PC-3 (cell line): ENCODE measurements around the gene PRKCE. TPM values are rescaled to one million over a fixed set of nuclear protein-coding genes. Genes with fewer than 3 reads are reported as not detected.
A peak's percentile ranks its signal among the peaks of the same experiment; 100 is the strongest.

ENCODE experiments used
- ATAC-seq: fragments of 200-7000 bp; cut with Tn5 transposase; 2 replicates; pipeline ENCODE4 v1.9.1; 2020; ENCODE audit warnings: mild to moderate bottlenecking, moderate library complexity
- BruUV-seq: library from RNA; stranded (reverse); fragments of 400-500 nt; replicated peaks from 2 replicates; lab custom pipeline; 2021; lab: Mats Ljungman, UMichigan
- CTCF ChIA-PET: fragments of 300-600 bp; sonication (Branson Sonifier 250); formaldehyde crosslinking; loops from one replicate; lab custom pipeline; 2022; ENCODE audit warnings: antibody characterized with exemption; lab: Charles Lee
- POLR2A ChIA-PET: fragments of 300-600 bp; sonication (Branson Sonifier 250); formaldehyde crosslinking; loops from one replicate; lab custom pipeline; 2022; ENCODE audit warnings: antibody characterized with exemption; ENCODE audit not compliant: unreplicated experiment; lab: Charles Lee
- DNase-seq: peaks from one replicate; pipeline ENCODE4 v3.0.0-alpha.2; 2015
- H2AFZ ChIP-seq: fragments of 300-600 bp; sonication (generic); 2 replicates; pipeline ENCODE4 v1.6.0; 2016; ENCODE audit warnings: antibody characterized with exemption, low read length
- H3F3A ChIP-seq: fragments of 300-600 bp; sonication (generic); one replicate; pipeline ENCODE4 v1.6.0; 2017; ENCODE audit warnings: antibody characterized with exemption, low read length, control low read depth, mild to moderate bottlenecking; ENCODE audit not compliant: unreplicated experiment
- H3K27ac ChIP-seq: fragments of 300-600 bp; sonication (generic); 2 replicates; pipeline ENCODE4 v1.5.1; 2016; ENCODE audit warnings: mild to moderate bottlenecking, low read length
- H3K27me3 ChIP-seq: fragments of 300-600 bp; sonication (generic); 2 replicates; pipeline ENCODE4 v1.6.1; 2016; ENCODE audit warnings: low read length, mixed read lengths
- H3K36me3 ChIP-seq: fragments of 300-600 bp; sonication (generic); 2 replicates; pipeline ENCODE4 v1.6.1; 2016; ENCODE audit warnings: low read depth, mixed run types, low read length, mixed read lengths
- H3K4me1 ChIP-seq: fragments of 300-600 bp; sonication (generic); 2 replicates; pipeline ENCODE4 v1.5.1; 2016; ENCODE audit warnings: low read length; ENCODE audit not compliant: insufficient read depth
- H3K4me2 ChIP-seq: fragments of 300-600 bp; sonication (generic); 2 replicates; pipeline ENCODE4 v1.6.0; 2016; ENCODE audit warnings: low read length
- H3K4me3 ChIP-seq: fragments of 300-600 bp; sonication (generic); 2 replicates; pipeline ENCODE4 v1.5.1; 2016; ENCODE audit warnings: mild to moderate bottlenecking, low read length, mixed read lengths
- H3K79me2 ChIP-seq: fragments of 300-600 bp; sonication (generic); 2 replicates; pipeline ENCODE4 v1.6.1; 2017; ENCODE audit warnings: low read length, mixed read lengths
- H3K9ac ChIP-seq: fragments of 300-600 bp; sonication (generic); 2 replicates; pipeline ENCODE4 v1.6.0; 2016; ENCODE audit warnings: mild to moderate bottlenecking, low read length
- H3K9me2 ChIP-seq: fragments of 300-600 bp; sonication (generic); replicated peaks from 2 replicates; pipeline ENCODE4 v1.6.1; 2016; ENCODE audit warnings: mixed run types, low read length, mixed read lengths
- H3K9me3 ChIP-seq: fragments of 300-600 bp; sonication (generic); 2 replicates; pipeline ENCODE4 v1.6.1; 2016; ENCODE audit warnings: low read length, mixed read lengths
- H4K20me1 ChIP-seq: fragments of 300-600 bp; sonication (generic); 2 replicates; pipeline ENCODE4 v1.6.1; 2016; ENCODE audit warnings: low read length, mixed read lengths
- EZH2 ChIP-seq: fragments of 300-600 bp; sonication (generic); IDR thresholded peaks from one replicate; pipeline ENCODE4 v1.6.1; 2017; ENCODE audit warnings: antibody characterized with exemption, mild to moderate bottlenecking, low read length; ENCODE audit not compliant: unreplicated experiment
- EZH2phosphoT487 ChIP-seq: fragments of 300-600 bp; sonication (generic); IDR thresholded peaks from 2 replicates; pipeline ENCODE4 v1.6.1; 2018; ENCODE audit warnings: mild to moderate bottlenecking, antibody characterized with exemption, low read length, borderline replicate concordance
- intact Hi-C: fragments of 100-400 bp; cut with micrococcal nuclease; formaldehyde crosslinking; loops from 2 replicates; pipeline ENCODE4 v1.9.0; 2023
- total RNA-seq: library from RNA; depleted of rRNA; stranded (reverse); fragments of >200 nt; gene quantifications from 2 replicates; pipeline ENCODE4 v1.2.3, GENCODE V29; 2014
- TF ChIP-seq, protein P1 (sequence below): fragments of 300-600 bp; sonication (generic); conservative IDR thresholded peaks from 2 replicates; pipeline ENCODE4 v1.5.1; 2017; ENCODE audit warnings: antibody characterized with exemption, low read depth, mild to moderate bottlenecking, low read length

PRKCE gene
- total RNA-seq, 1 experiment from 2014 or later: 7.0 TPM

DNA sequence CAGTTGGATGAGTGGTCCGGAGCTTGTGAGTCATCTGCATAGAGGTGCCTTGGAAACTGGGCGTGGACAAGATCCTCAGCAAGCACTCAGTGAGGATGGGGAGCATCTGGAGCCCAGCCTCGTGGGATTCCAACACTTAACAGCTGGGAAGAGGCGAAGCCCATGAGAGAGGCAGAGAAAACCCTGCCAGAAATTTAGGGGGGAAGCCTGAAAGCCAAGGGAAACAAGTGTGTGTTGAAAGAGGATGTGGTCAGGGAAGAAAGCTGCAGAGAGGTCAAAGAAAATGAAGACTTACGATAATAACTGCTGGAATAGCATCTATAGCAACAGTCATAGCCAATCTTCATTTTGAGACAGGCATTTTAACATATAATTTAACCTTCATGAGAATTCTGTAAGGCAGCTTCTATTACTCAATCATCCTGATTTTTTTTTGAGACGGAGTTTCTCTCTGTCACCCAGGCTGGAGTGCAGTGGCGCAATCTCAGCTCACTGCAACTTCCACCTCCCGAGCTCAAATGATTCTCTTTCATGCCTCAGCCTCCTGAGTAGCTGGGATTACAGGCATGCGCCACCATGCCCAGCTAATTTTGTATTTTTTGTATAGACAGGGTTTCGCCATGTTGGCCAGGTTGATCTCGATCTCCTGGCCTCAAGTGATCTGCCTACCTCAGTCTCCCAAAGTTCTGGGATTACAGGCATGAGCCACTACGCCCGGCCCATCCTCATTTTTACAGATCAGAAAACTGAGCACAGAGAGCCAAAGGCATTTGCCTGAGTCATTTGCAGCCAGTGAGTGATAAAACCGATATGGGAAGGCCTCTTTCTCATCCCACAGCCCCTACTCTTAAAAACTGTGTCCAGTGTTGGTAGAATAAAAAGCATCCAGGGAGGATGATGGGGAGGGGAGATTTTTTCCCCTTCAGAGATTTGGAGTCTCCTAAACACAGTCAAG, 431.3 kb downstream of the PRKCE start:
- H3K36me3 ChIP-seq: no peaks in the 10 kb centered on the region
- TF ChIP-seq EZH2 (no peak), EZH2phosphoT487 (no peak)
- TF ChIP-seq, protein P1, sequence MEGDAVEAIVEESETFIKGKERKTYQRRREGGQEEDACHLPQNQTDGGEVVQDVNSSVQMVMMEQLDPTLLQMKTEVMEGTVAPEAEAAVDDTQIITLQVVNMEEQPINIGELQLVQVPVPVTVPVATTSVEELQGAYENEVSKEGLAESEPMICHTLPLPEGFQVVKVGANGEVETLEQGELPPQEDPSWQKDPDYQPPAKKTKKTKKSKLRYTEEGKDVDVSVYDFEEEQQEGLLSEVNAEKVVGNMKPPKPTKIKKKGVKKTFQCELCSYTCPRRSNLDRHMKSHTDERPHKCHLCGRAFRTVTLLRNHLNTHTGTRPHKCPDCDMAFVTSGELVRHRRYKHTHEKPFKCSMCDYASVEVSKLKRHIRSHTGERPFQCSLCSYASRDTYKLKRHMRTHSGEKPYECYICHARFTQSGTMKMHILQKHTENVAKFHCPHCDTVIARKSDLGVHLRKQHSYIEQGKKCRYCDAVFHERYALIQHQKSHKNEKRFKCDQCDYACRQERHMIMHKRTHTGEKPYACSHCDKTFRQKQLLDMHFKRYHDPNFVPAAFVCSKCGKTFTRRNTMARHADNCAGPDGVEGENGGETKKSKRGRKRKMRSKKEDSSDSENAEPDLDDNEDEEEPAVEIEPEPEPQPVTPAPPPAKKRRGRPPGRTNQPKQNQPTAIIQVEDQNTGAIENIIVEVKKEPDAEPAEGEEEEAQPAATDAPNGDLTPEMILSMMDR: no peak
- ChIA-PET CTCF (no interaction called here), POLR2A (no interaction called here)
- H3K79me2 ChIP-seq: no peaks in the 10 kb centered on the region
- no peaks in the 10 kb centered on the region for H3K9me3 ChIP-seq
- no peak overlapping the region for H3K9ac ChIP-seq
- no peak overlapping the region for H3K27ac ChIP-seq
- 0 out of 2 replicates have a peak, but pooled peaks cover 6% of the 10 kb centered on the region for H3K4me1 ChIP-seq
- ATAC-seq (peak; percentile 48; the same call in 1 of the 2 replicates), DNase-seq (peak; percentile 23)
- H3K27me3 ChIP-seq: no peaks in the 10 kb centered on the region
- H3F3A ChIP-seq: no peaks in the 10 kb centered on the region
- no peaks in the 10 kb centered on the region for H4K20me1 ChIP-seq
- no peaks in the 10 kb centered on the region for H3K9me2 ChIP-seq
- BruUV-seq: no TSS peak
- no peak overlapping the region for H3K4me2 ChIP-seq
- intact Hi-C loops: no loop called here
- no peak overlapping the region for H3K4me3 ChIP-seq
- no peak overlapping the region for H2AFZ ChIP-seq

DNA sequence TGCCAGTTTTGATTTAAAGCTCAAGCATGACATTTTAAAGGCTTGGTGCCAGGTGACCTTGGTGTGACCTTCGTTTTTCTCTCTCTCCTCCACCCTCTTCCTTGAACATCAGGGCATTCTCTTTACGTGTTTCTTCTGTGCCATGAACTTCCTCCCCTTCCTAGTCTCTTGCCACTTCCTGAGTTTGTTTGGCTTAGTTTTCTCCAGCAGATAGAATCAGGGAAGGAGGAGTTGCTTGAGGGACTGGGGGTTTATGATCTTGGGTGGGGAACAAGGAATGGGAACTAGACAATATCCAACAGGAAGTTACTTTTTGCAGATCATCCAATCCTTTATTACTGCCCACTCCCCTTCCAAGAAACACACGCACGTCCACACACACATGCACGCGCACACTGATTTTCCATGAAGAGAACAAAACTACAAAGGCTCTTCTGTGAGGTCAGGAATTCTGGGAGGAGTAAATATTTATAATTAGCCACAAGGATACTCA, 435.1 kb downstream of the PRKCE start:
- no peak overlapping the region for H2AFZ ChIP-seq
- no peaks in the 10 kb centered on the region for H4K20me1 ChIP-seq
- no peaks in the 10 kb centered on the region for H3K79me2 ChIP-seq
- no peak overlapping the region for H3K4me3 ChIP-seq
- H3F3A ChIP-seq: no peaks in the 10 kb centered on the region
- POLR2A ChIA-PET: interaction anchor here (0.6 kb wide), 1 partner anchor 219 kb away, joined by 3 read pairs; no protein-coding TSS in a partner anchor
- no peaks in the 10 kb centered on the region for H3K27me3 ChIP-seq
- no peak overlapping the region for H3K9ac ChIP-seq
- no TSS peak for BruUV-seq
- H3K27ac ChIP-seq: no peak overlapping the region
- DNase-seq: no peak
- no peak overlapping the region for H3K4me2 ChIP-seq
- no peaks in the 10 kb centered on the region for H3K9me3 ChIP-seq
- H3K9me2 ChIP-seq: no peaks in the 10 kb centered on the region
- no peaks in the 10 kb centered on the region for H3K36me3 ChIP-seq
- CTCF ChIA-PET: no interaction called here
- no peak for ATAC-seq
- TF ChIP-seq EZH2phosphoT487: no peak
- no peak for TF ChIP-seq EZH2
- TF ChIP-seq, protein P1: no peak
- intact Hi-C loops: no loop called here
- H3K4me1 ChIP-seq: 0 out of 2 replicates have a peak, but pooled peaks cover 6% of the 10 kb centered on the region

DNA sequence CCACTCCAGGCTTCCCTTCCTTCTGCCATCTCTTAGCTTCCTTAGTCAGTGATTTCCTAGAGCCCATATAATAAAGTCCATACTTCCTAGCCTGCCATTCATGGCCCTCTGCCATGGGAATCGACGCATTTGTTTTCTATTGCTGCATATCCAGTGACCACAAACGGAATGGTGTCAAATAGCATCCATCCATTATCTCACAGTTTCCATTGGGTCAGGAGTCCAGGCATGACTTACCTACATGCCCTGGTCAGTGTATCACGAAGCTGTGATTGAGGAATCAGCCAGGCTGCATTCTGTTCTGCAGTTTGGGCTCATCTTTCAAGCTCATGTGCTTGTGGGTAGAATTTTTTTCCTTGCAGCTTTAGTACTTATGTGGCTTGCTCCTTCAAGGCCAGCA, 436.0 kb downstream of the PRKCE start:
- H3K36me3 ChIP-seq: no peaks in the 10 kb centered on the region
- no TSS peak for BruUV-seq
- no peak for DNase-seq
- H3K27ac ChIP-seq: no peak overlapping the region
- no peak overlapping the region for H3K4me3 ChIP-seq
- no peak overlapping the region for H3K9ac ChIP-seq
- H3K9me3 ChIP-seq: no peaks in the 10 kb centered on the region
- no peaks in the 10 kb centered on the region for H4K20me1 ChIP-seq
- H3F3A ChIP-seq: no peaks in the 10 kb centered on the region
- ATAC-seq: no peak
- no peaks in the 10 kb centered on the region for H3K79me2 ChIP-seq
- H3K27me3 ChIP-seq: no peaks in the 10 kb centered on the region
- H3K9me2 ChIP-seq: no peaks in the 10 kb centered on the region
- ChIA-PET POLR2A (no interaction called here), CTCF (no interaction called here)
- intact Hi-C loops: no loop called here
- H3K4me1 ChIP-seq: no peaks in the 10 kb centered on the region
- no peak for TF ChIP-seq EZH2
- TF ChIP-seq, protein P1: no peak
- no peak for TF ChIP-seq EZH2phosphoT487
- no peak overlapping the region for H3K4me2 ChIP-seq
- H2AFZ ChIP-seq: no peak overlapping the region
